GM18519 (cell line): ENCODE measurements around the gene FANCE.

ENCODE experiments used
- ATAC-seq: cut with Tn5 transposase; IDR thresholded peaks from one replicate; pipeline ENCODE4 v1.9.1; 2021; ENCODE audit warnings: mild to moderate bottlenecking, moderate library complexity; ENCODE audit not compliant: unreplicated experiment, low FRiP score

The FANCE gene

DNA sequence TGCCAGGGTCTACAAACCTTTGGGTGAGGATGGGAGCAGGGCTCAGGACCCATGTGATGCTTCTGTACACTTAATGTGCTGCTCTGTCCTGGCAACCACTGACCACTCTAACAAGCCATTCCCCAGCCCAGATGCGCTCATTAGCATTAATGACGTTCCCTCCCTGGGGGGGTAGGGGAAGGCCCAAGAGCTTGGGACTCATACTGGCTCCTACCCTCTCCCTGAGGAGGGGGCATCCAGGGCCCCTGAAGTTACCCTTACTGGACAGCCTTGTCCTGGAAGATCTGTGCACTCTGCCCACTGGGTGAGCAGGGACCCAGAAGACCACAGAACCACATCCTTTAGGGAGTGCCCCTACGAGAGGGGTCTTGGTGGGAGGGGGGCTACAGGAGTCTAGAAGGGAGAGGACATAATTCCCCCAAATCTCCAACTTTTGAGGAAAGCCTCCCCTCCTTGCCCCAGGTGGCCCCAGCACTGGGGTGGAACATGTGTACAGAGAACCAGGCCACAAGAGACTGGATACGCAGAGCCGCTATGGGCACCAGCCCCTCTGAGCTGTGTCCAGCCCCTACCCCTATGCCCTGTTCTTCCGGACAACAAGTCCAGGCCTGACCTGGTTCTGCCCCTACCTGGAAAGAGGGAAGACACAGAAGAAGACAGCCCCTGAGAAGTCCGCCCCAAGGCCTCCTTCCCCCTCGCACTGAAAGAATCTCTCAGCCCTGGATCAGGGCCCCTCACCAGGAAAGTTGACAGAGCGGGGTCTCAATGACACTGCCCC, 43.3 kb downstream of the FANCE start:
- ATAC-seq: no peak

DNA sequence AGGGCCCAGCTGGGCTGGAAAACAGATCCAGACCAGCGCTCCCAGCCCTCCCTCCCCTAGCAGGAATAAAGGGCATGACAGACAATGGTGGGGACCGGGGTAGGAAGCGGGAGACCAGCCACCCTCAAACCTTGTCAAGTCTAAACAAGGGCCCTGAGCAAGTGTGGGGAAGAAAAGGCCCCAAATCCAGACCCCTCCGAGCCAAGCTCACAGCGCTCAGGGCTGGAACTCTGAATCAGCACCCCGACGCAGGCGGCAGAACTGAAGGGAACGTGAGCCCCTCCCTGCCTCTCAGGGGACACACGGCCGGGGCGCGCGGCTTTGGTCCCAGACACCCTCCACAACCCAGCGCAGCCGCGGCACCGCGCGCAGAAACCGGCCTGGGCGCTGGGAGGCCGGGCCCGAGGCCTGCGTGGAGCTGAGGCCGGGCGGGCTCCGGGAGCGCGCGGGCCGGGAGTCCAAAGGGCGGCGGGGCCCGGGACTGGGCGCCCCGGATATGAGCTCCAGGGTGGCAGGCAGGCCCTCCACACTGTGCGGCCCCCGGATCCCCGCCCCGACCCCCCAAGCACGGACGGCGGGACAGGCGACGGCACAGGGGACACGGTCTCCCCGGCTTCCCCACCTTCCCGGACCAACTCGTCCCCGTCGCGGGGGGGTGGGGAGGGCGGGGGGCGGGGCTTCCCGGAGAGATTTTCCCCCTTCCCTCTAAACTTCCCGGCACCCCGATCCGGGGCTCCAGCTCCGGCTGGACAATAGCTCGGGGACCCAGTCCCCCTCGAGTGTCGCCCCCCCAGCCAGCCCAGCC, 44.1 kb downstream of the FANCE start:
- ATAC-seq: no peak

DNA sequence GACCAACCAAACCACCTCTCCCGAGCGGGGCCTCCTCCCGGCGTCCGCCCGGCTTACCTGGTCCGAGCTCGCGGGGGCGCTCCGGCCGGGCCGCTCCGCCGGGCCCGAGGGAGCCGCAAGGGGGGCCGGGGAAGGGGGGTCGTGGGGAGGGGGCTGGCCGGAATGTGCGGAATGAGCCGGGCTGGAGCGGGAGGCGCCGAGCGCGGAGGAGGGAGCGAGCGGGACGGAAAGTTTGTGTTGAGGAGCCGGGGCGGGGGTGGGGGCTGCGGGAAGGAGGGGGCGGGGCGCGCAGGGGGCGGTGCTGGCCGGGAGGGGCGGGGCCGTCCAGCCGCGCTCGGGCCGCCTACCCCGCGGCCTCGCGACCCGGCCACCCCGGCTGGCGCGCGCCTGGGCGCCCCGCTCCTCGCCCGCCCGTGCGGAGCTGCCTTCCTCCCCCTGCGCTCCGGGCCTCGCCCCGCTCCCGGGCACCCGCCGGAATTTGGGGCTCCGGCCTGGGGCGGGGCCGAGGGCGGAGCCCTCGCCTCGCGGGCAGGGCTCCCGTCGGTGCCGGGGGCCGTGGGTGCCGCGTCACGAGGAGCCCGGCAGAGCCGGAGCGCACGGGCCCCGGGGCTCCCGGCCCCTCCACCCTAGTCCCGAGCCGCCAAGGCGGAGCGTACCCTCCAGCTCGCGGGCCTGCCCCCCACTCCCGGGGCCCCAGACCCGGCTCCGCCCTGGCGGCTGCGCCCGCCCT, 44.9 kb downstream of the FANCE start, which contains the start of gene TEAD3:
TEAD3 (minus strand) TSS at position 239 of the 730 bp plus-strand sequence.
- ATAC-seq: no peak

DNA sequence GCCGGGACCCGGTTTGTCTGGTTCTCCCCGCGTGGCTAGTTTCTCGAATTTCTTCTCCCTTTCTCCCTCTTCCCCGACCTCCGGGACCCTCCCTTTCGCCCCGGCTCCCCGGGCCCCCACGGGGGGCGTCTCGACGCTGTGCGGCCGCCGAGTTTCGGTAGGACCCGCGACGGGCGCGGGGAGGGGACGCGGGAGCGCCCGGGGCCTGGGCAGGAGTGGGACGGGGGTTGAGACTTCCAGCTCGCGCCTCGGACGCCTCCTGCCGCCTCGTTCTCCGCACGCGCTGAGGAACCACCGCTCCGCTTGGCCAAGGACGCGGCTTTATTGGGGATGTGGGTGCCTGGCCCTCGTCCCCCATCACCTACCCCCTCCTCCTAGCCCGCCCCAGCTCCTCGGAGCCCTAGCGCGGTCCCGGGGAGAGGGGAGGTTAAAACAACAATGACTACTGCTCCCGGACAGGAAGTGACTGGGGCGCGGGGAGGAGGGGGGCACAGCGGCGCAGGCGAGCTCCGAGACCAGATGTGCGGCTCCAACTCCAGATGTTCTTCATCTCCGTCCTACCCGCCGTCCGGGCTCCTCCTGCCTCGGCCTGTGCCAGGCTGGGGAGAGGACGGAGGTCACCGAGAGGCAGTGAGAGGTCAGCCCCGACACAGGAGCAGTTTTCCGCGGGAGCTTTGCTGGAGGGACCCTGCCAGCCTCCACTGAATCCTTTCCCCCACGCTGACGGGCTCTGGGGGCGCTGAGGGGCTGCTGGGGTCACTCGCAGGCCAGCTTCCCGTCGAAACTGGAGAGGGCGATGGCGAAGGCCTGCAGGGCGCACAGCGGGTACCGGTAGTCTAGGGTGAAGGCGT, 45.7 kb downstream of the FANCE start:
- ATAC-seq: no peak

DNA sequence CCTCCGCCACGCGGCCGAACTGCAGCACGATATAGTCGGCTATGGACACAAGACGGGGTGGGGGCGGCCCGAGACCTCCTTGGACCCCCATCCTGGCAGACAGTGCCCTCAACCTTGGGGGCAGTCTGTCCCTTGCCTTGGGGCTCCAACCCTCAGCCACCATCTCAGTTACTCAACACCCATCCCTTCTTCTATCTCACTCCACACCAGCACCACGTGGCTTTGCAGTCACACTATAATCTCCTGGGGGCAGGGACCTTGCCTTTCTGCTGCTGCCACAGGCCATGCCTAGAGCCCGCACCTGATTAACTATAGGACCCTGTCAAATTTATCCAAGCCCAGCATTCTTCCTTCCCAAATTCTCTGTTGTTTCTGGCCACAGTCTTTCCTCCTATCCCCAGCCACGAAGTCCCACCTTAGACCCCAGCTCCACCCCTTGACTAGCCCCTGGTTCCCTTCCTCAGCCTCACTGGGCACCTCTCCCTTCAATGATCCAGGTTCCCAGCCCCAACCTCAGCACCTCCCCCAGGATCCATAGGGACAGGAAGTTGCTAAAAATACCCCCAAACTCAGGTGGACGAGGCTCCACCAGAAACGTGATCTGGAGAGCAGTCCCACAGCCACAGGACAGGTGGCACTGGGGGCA, 46.4 kb downstream of the FANCE start:
- no peak for ATAC-seq

DNA sequence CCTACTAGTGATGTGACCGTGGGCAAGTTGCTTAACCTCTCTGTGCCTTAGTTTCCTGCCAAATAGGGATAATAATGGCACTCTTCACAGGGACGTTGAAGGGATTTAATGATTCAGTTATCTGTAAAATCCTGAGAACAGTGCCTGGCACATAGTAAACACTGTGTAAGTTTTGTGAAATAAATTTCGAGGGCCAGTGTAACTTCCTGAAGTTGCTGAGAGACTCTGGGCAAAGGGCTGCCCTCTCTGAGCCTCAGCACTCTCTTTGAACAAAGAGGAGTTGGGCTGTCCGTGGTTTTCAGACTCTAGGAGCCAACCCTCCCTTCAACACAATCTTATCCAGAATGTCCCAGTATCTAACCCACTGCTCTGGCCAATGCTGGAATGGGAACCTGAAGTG, 47.2 kb downstream of the FANCE start:
- ATAC-seq: no peak

DNA sequence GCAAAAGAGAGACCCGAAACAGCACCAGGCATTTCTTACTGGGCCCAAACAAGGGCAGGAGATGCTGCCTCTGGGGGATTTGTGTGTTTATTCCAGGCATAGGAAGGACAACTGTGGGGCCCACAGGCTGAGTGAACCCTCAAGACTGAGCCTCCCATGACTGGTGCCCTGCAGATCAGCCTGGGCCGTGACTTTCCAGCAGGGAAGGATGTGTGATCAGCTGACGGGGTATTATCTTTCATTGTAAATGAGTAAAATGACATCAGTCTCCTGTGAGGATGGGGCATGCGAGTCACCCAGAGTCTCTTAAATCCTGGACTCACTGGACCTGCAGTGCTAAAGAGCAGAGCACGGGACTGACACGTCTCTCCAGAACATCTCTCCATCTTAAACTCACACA, 48.6 kb downstream of the FANCE start:
- no peak for ATAC-seq

DNA sequence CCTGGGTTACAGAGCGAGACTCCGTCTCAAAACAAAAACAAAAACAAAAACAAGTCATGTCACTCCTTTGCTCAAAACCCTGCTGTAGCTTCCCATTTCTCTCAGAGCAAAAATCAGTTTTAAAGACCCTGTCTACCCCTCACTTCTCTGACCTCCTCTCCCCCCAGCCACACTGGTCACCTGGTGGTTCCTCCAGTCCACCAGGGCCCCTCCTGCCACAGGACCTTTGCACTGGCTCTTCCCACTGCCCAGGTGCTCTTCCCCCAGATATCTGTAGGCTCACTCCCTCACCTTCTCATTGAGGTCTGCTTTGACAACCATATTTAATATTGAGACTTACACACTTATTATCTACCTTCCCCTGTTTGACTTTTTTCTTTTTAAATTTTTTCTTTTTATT, 49.6 kb downstream of the FANCE start:
- no peak for ATAC-seq

DNA sequence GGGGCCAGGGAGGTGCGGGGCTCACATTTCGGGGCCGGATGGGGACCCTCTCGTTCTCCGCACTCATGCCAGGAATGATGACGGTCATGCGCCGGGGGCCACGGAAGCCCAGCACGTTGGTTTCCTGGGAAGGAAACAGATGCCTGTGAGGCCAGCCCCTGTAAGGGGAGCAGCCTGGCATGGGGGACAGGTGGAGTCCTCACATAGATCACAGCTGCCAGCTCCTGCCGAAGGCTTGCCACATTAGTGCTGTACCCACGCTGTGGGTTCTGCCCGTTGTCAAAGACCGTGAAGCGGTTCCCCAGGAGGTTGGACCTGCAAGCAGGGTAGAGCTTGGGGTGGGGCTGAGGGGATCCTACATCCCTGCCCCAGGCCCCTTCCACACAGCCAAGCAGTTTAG, 51.4 kb downstream of the FANCE start:
- ATAC-seq: no peak

DNA sequence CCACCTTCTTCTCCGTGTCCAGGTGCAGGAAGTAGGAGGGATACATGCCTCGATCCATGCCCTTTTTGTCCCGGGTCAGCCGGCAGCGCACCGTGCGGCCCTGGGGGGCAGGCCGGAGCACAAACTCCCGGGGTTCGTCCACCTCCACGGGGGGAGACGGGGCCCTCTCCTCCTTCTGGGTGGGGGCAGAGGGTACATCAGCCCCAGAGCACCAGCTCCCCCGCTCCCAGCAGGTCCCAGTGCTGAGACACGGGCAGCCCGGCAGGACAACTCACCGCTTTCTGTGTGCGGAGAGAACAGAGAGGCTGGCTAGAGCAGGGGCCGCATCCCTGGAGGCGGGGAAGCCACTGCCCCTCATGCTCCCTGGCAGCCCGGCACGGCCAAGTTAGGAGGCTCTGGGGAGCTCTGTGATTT, 53.9 kb downstream of the FANCE start:
- ATAC-seq: no peak

DNA sequence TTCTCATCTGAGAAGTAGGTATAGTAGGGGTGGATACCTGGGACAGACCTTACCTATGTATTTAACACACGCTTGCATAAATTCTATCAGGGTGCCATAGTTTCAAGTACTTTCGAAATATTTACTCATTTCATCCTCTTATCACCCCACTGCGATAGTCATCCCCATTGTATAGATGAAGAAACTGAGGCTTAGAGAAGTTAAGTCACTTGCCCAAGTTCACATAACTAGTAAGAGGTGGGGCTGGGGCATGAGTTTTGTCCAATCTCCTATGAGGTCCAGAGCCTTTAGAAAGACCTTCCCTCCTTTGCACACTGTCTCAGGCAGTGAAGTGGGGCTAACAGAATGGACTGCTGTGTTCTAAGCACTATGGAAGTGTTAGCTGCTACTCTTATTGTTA, 54.4 kb downstream of the FANCE start:
- no peak for ATAC-seq

DNA sequence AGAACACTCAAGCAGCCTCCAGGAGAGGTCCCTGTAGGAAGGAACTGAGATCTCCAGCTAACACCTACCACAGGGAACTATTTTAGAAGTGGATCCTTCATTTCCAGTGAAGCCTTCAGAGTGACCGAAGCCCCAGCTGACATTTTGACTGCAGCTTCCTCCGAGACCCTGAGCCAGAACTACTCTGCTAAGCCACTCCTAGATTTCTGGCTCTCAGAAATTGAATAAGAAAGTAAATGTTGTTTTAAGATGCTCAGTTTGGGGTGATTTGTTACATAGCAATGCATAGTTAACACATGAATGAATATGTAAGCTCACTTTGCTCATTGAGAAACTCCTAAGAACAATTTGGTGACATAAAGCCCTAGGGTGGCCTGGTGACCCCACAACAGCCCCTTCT, 55.1 kb downstream of the FANCE start:
- no peak for ATAC-seq

DNA sequence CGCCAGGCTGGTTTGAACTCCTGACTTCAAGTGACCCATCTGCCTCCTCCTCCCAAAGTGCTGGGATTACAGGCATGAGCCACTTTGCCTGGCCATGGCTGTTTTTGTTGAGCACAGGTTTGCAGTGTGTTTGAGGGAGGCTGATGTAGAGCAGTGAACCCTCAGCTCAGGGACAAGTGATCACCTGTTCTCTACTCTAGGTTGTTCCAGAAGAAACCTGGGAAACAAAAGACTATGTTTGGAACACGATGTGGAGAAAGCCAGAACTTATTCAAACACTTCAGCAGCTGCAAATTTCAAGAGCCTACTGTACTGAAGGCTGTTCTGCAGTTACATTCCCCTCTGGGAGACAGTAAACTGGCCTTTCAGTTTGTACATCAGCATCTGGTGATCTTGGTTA, 55.9 kb downstream of the FANCE start:
- ATAC-seq: no peak

DNA sequence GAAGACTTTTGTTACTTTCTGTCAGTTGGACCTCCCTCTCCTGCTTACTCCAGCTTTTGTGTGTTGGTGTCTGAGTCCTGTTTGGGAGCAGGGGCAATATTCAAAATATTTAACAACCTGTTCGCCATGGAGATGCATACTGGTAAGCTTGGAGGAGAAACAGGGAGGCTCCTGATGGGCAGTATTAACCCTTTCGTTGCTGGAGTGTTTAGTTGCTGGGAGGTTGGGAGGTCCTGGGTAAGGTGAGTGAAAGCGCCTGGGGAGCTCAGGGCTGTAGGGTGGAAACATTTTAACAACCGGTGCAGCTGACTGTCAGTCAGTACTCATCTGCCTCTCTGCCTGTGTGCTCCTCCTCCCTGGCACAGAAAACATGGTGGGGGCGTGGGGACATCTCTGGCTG, 56.4 kb downstream of the FANCE start:
- no peak for ATAC-seq

DNA sequence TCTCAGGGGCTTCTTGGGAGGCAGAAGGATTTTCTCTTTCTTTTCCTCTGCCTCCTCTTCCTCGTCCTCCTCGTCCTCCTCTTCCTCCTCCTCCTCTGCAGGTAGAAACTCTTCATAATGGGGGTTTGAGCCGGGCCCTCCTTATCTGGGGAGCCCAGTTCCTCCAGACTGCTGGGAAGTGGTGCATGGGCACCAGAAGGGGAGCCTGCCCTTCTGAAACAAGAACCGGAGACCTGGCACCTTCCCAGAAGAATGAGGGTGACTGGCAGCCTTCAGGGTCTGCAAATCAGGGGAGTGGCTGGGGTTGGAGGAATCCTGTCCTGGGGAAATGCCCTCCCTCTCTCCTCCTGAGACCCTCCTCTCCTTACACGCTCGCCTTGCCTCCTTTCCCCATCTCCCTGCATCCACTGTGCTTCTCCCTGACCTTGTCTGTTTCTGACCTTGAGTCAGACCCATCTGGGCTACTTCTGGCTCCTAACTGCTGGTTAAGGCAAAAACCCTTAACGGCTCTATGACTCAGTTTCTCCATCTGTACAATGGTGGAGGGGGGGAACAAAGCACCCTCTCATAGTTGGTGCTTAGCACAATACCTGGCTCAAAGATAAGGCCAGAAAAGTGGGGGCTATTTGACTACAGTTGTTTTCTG, 58.9 kb downstream of the FANCE start:
- no peak for ATAC-seq

DNA sequence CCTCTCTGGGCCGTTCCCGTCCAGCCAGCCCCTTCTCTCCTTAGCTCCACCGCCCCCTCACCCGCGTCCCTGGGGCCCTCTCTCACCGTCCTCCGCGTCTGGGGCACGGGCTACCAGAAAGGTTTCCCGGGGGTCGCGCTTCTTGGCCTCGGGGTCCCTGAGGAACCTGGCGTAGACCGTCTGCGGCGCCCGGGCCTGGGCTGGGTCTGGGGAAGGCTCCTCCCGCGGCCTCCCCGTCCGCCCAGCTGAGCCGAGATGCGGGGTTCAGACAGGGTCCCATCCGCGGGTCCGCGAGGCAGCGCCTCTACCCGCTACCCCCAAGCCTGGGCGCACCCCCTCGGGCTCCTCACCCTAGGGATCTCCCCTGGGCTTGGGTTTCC, 59.4 kb downstream of the FANCE start:
- no peak for ATAC-seq

DNA sequence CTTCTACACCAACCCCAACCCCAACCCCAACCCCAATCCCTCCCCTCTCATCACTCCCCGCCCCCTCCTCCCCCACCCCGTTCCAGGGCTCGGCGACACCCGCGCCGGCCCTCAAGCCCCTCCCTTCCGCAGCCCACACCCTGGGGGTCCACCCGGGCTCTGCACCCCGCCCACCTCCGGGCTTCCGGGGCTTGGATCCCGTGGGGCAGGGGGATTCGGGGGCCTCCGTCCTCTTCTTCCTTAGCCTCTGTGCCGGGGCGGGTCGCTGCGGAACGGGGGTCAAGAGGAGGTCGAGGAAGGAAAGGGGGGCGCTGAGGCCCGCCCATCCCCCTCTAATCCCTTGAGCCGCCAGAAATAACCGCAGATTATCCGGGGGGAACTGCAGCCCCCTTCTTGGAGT, 59.9 kb downstream of the FANCE start:
- ATAC-seq: no peak

DNA sequence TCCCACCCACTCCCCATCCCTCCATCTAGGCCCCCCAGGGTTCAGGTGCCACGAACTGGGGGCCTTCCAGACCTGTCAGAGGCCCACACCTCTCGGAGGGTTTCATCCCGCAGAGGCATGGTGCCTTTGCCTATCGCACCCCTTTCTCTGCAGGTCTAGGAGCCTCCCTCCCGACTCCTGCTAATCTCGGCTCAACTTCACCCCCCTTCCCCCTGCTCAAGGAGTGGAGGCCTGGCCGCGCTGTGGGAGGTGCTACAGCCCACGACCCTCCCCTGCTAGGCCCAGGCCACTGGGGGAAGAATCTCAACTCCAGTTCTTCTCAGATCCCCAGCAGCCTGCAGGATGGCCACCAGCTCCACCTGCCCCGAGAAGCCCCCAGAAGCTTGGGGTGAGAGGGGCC, 60.6 kb downstream of the FANCE start, which contains the start of gene TULP1:
TULP1 (minus strand) TSS at position 157 of the 400 bp plus-strand sequence; CDS start at position 119, 38 bp downstream.
- ATAC-seq: no peak

DNA sequence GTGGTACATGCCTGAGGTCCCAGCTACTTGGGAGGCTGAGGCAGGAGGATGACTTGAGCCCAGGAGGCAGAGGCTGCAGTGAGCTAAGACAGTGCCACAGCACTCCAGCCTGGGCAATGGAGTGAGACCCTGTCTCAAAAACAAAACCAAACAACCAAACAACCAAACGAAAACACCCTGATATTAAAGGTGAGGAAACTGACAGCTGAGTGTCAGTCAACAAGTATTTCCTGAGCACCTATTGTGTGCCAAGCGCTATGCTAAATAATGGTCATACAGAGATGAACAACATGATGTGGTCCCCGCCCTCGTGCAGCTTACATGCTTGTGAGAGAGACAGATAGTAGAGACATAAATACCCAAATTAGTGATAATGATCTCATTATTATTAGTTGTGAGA, 62.4 kb downstream of the FANCE start:
- no peak for ATAC-seq
